ENCODE data around the gene STK10.

GRCh38 chr5:172127581-172127980 lies 60.4 kb downstream of the STK10 start:
- TF ChIP-seq HDGF (IDR thresholded peaks at IDR 0.05; ENCODE audit: borderline replicate concordance) (no peak), SP1 (IDR thresholded peaks at IDR 0.05) (no peak), BHLHE40 (IDR thresholded peaks at IDR 0.05; ENCODE audit: borderline replicate concordance) (no peak)
